Measurements from ENCODE around the gene ZP4. TPM values are rescaled to one million over a fixed set of nuclear protein-coding genes. Genes with fewer than 3 reads are reported as not detected.

The ZP4 gene
- total and polyA plus RNA-seq, 8 donors = not detected

GRCh38 chr1:237884237-237884636, 6.5 kb downstream of the ZP4 start:
- no peak for ATAC-seq

GRCh38 chr1:237879195-237879594, 11.5 kb downstream of the ZP4 start:
- DNase-seq (no peak), ATAC-seq (no peak)
- Histone ChIP-seq H3K4me3 (no peak overlapping the region), H3K36me3 (no peaks in the 10 kb centered on the region), H3K27me3 (no peaks in the 10 kb centered on the region), H3K27ac (no peak overlapping the region), H3K4me1 (no peaks in the 10 kb centered on the region), H3K9me3 (no peaks in the 10 kb centered on the region)
- intact Hi-C loops (cut with DNase I) = no loop called here
- no peak for TF ChIP-seq CTCF (IDR thresholded peaks at IDR 0.05)

More at GRCh38 chr1:237884237-237884636, 6.5 kb downstream of the ZP4 start:
- Histone ChIP-seq H3K27me3 (no peaks in the 10 kb centered on the region), H3K4me3 (no peak overlapping the region), H3K4me1 (no peaks in the 10 kb centered on the region), H3K36me3 (no peaks in the 10 kb centered on the region), H3K27ac (no peak overlapping the region), H3K9me3 (no peaks in the 10 kb centered on the region)
- DNase-seq = no peak
- TF ChIP-seq CTCF (IDR thresholded peaks at IDR 0.05) = no peak
- intact Hi-C loops (cut with DNase I) = no loop called here

DNA sequence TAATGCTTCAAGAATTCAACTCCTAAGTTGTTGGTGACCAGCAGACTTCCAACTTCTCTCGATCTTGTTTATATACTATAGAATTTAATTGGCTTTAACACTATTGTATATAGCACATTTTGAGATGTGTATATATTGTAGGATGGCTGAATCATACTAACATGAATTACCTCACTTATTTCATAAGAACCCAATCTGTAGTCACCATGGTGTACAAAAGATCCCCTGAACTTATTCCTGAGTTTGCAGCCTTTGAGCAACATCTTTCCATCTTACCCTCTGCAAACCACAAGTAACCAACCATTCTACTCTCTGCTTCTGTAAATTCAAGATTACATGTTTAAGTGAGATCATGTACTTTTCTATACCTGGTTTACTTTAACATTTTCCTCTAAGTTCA, 12.3 kb downstream of the ZP4 start:
- Histone ChIP-seq H3K27ac (no peak overlapping the region), H3K9me3 (no peaks in the 10 kb centered on the region), H3K27me3 (no peaks in the 10 kb centered on the region), H3K4me3 (no peak overlapping the region), H3K36me3 (no peaks in the 10 kb centered on the region), H3K4me1 (no peaks in the 10 kb centered on the region)
- DNase-seq = no peak
- no peak for TF ChIP-seq CTCF (IDR thresholded peaks at IDR 0.05)
- ATAC-seq = no peak
- intact Hi-C loops (cut with DNase I) = no loop called here

DNA sequence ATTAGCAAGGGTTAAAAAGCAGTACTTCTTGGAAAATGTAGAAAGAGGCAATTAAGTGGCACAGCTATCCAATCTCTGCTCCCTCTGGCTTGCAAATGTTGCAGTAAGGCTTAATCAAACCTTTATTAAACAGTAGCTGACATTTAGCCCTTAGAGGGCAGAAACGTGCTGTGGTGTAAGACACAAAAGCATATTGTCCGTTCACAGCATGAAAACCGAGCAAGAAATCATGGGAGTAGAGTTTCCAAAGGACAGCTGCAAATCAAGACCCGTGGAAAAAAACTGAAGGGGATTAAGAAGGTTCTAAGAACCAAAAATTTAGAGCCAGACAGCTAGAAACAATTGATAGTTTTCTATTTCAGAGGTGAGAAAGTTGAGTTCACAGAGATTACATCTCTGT, 13.1 kb downstream of the ZP4 start:
- no peaks in the 10 kb centered on the region for H3K4me1 ChIP-seq
- H3K27me3 ChIP-seq = no peaks in the 10 kb centered on the region
- DNase-seq = no peak
- no peaks in the 10 kb centered on the region for H3K36me3 ChIP-seq
- TF ChIP-seq CTCF (IDR thresholded peaks at IDR 0.05) = no peak
- intact Hi-C loops (cut with DNase I) = no loop called here
- H3K4me3 ChIP-seq = no peak overlapping the region
- H3K27ac ChIP-seq = no peak overlapping the region
- H3K9me3 ChIP-seq = no peaks in the 10 kb centered on the region
- ATAC-seq = no peak

DNA sequence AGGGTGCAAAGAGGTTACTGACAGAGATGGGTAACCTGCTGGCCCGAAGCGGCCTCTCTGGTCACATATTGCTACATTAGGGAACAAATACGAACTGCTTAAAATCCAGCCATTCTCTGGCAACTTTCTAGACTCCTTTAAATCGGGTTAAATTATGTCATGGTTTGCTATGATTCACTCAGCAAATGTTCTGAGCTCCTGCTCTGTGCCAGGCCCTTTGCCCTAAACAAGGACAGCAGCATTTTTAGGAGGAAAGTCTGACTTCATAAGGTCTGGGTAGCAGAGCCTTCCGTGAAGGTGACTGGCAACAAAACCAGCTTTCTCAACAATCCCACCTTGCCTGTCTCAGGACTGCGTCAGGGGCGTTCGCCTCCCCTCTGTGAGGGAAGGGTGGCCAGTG, 15.4 kb downstream of the ZP4 start:
- no peak for ATAC-seq

More for the DNA sequence above, 15.4 kb downstream of the ZP4 start:
- Histone ChIP-seq H3K4me3 (no peak overlapping the region), H3K27ac (no peak overlapping the region), H3K4me1 (no peaks in the 10 kb centered on the region), H3K9me3 (no peaks in the 10 kb centered on the region), H3K27me3 (no peaks in the 10 kb centered on the region), H3K36me3 (no peaks in the 10 kb centered on the region)
- TF ChIP-seq CTCF (IDR thresholded peaks at IDR 0.05) = no peak
- DNase-seq = no peak
- intact Hi-C loops (cut with DNase I) = no loop called here
